Hepatocyte (in vitro differentiated cells): ENCODE results near the gene CHRNE. TPM values are rescaled to one million over a fixed set of nuclear protein-coding genes. Genes with fewer than 3 reads are reported as not detected.
"Not testable (repeated sequence)": the region's sequence is repeated elsewhere in the genome, so short reads cannot be mapped to it uniquely, and the experiment has no call there.

Experiments
- DNase-seq: peaks from one replicate; pipeline ENCODE4 v3.0.0-alpha.2; 2016; ENCODE audit warnings: low spot score
- H2AFZ ChIP-seq: fragments of 200-600 bp; sonication (generic); 2 replicates; pipeline ENCODE4 v1.6.0; 2016; ENCODE audit warnings: antibody characterized with exemption, mild to moderate bottlenecking
- H3K27ac ChIP-seq: fragments of 200-600 bp; sonication (generic); 2 replicates; pipeline ENCODE4 v1.5.1; 2016; ENCODE audit warnings: mild to moderate bottlenecking
- H3K27me3 ChIP-seq: fragments of 200-600 bp; sonication (generic); 2 replicates; pipeline ENCODE4 v1.6.1; 2016
- H3K36me3 ChIP-seq: fragments of 200-600 bp; sonication (generic); replicated peaks from 2 replicates; pipeline ENCODE4 v1.5.1; 2016; ENCODE audit warnings: low read depth; ENCODE audit not compliant: insufficient read depth
- H3K4me1 ChIP-seq: fragments of 200-600 bp; sonication (generic); 2 replicates; pipeline ENCODE4 v1.5.1; 2016; ENCODE audit warnings: mild to moderate bottlenecking, moderate library complexity; ENCODE audit not compliant: insufficient read depth
- H3K4me2 ChIP-seq: fragments of 200-600 bp; sonication (generic); 2 replicates; pipeline ENCODE4 v1.6.0; 2016
- H3K4me3 ChIP-seq: fragments of 200-600 bp; sonication (generic); 2 replicates; pipeline ENCODE4 v1.5.1; 2016; ENCODE audit warnings: mild to moderate bottlenecking
- H3K79me2 ChIP-seq: fragments of 200-600 bp; sonication (generic); 2 replicates; pipeline ENCODE4 v1.6.0; 2017; ENCODE audit warnings: mild to moderate bottlenecking
- H3K9me2 ChIP-seq: fragments of 200-600 bp; sonication (generic); replicated peaks from 2 replicates; pipeline ENCODE4 v1.6.0; 2017; ENCODE audit warnings: mild to moderate bottlenecking; ENCODE audit not compliant: insufficient read depth
- H3K9me3 ChIP-seq: fragments of 200-600 bp; sonication (generic); 2 replicates; pipeline ENCODE4 v1.5.1; 2016; ENCODE audit warnings: low read depth, mild to moderate bottlenecking
- H4K20me1 ChIP-seq: fragments of 200-600 bp; sonication (generic); 2 replicates; pipeline ENCODE4 v1.6.0; 2016; ENCODE audit warnings: mild to moderate bottlenecking; ENCODE audit not compliant: insufficient read depth, poor library complexity, severe bottlenecking
- EZH2 ChIP-seq: fragments of 200-600 bp; sonication (generic); IDR thresholded peaks from 2 replicates; pipeline ENCODE4 v1.6.1; 2016; ENCODE audit warnings: antibody characterized with exemption, mild to moderate bottlenecking, borderline replicate concordance
- EZH2phosphoT487 ChIP-seq: fragments of 200-600 bp; sonication (generic); IDR thresholded peaks from one replicate; pipeline ENCODE4 v1.6.1; 2018; ENCODE audit warnings: antibody characterized with exemption, mild to moderate bottlenecking, low read depth, moderate library complexity; ENCODE audit not compliant: unreplicated experiment, severe bottlenecking
- WGBS: methylation state at CpG from one replicate; pipeline ENCODE4 v1.1.6; 2016; ENCODE audit warnings: low lambda C conversion rate; ENCODE audit errors: missing lambda C conversion rate; 5-methylcytosine and 5-hydroxymethylcytosine counted together
- polyA plus RNA-seq: library from polyadenylated mRNA; unstranded; fragments of >200 nt; fragmentation: Nextera tagmentation; extraction: Ambion mirVana; gene quantifications from 2 replicates; pipeline ENCODE4 v1.2.1, GENCODE V29; 2016
- total RNA-seq: library from RNA; depleted of rRNA; stranded (reverse); fragments of >200 nt; gene quantifications from 2 replicates; pipeline ENCODE4 v1.2.3, GENCODE V29; 2014
- TF ChIP-seq, protein P1 (sequence below): fragments of 200-600 bp; sonication (generic); IDR thresholded peaks from 2 replicates; pipeline ENCODE4 v1.5.1; 2016; ENCODE audit warnings: antibody characterized with exemption, mild to moderate bottlenecking; ENCODE audit not compliant: poor library complexity

CHRNE gene
- total and polyA plus RNA-seq, 2 experiments from 2014 or later: 0.60 to 1.2 TPM

DNA sequence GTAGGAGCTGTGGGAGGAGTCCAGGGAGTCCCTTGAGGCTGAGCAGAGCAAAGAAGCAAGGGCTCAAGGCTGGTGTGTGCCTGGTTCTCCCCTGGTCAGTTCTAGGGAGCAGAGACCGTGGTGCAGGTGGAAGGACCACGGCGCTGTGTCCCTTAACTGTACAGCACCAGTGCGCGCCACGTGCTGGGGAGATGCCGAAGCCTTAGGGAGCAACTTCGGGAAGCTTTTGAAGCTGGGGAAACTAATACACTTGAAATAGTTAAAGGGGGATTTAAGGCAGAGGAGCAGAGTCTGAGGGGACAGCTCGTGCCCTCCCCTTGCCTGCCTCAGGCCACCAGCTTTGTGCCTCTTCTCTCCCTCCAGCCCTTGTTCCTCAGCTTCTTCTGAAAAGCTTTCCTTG, 42.2 kb downstream of the CHRNE start:
- Histone ChIP-seq H3K27ac (no peak overlapping the region), H4K20me1 (no peaks in the 10 kb centered on the region), H3K9me2 (no peaks in the 10 kb centered on the region), H3K27me3 (no peaks in the 10 kb centered on the region), H3K4me3 (no peak overlapping the region), H3K36me3 (no peaks in the 10 kb centered on the region), H3K4me1 (peaks cover 13% of the 10 kb centered on the region), H3K4me2 (no peak overlapping the region), H3K79me2 (peaks cover 60% of the 10 kb centered on the region), H3K9me3 (no peaks in the 10 kb centered on the region), H2AFZ (no peak overlapping the region)
- no peak for TF ChIP-seq EZH2
- no peak for DNase-seq
- WGBS: 88% methylated on average over 9 of the region's 9 CpGs

DNA sequence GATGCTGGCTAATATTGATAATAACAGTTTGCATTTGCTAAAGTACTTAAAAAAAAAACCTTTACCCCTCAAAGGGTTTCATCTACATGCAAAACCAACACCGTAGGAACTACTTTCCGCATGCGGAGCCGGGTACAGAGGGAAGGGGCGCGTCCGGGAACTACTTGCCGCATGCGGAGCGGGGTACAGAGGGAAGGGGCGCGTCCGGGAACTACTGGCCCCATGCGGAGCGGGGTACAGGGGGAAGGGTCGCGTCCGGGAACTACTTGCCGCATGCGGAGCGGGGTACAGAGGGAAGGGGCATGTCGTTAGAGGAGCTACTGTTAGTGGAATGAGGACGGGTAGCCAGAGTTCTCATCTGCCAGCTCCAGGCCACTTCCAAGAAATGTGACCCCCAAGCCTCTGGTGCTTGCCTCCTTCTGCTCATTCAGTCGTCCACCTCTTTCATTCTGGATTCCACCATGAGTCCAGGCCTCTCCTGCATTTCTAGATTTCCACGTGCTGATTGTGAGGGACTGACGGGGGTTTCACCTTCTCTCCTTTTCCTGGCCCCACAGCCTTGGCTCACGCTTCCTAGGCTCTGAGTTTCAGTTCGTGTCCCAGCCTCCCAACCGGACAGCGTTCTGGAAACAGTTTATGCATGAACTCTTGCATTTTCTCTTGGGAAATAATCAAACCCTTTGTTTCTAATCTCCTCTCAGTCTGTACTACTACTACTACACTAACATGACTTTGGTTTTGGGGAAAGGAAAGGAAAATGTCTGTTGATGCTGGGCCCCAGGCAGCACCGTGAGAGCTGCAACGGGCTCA, 42.9 kb downstream of the CHRNE start:
- no peaks in the 10 kb centered on the region for H3K36me3 ChIP-seq
- H3K79me2 ChIP-seq: peaks cover 60% of the 10 kb centered on the region
- peaks cover 13% of the 10 kb centered on the region for H3K4me1 ChIP-seq
- no peaks in the 10 kb centered on the region for H3K9me3 ChIP-seq
- no peaks in the 10 kb centered on the region for H4K20me1 ChIP-seq
- no peak for TF ChIP-seq EZH2phosphoT487
- DNase-seq: no peak
- H3K27me3 ChIP-seq: no peaks in the 10 kb centered on the region
- H3K4me2 ChIP-seq: no peak overlapping the region
- H3K4me3 ChIP-seq: no peak overlapping the region
- no peaks in the 10 kb centered on the region for H3K9me2 ChIP-seq
- no peak overlapping the region for H3K27ac ChIP-seq
- H2AFZ ChIP-seq: no peak overlapping the region
- 87% methylated on average over 32 of the region's 32 CpGs for WGBS

DNA sequence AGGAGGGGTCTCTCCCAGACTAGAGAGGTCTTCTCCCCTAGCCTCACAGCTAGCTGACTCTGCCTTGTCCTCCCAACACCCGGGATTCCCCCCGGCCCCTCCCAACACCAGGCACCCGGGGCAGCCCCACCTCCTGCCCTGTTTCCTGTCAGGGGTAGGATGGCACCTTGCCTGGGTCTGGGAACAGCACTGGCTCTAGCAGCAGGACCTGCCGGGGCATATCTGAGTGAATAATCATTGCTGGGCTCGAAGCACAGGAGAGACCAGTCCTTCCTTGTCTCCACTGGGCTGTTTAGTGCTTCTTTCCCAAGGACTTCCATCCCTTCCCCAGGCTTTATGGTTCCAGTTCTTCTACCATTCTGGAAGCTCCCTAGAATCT, 44.0 kb downstream of the CHRNE start:
- H3K27ac ChIP-seq: peak overlapping the region; percentile 48
- peaks cover 60% of the 10 kb centered on the region for H3K79me2 ChIP-seq
- H3K36me3 ChIP-seq: no peaks in the 10 kb centered on the region
- DNase-seq: no peak
- no peaks in the 10 kb centered on the region for H4K20me1 ChIP-seq
- no peaks in the 10 kb centered on the region for H3K9me3 ChIP-seq
- TF ChIP-seq EZH2phosphoT487 (no peak), EZH2 (no peak)
- TF ChIP-seq, protein P1, sequence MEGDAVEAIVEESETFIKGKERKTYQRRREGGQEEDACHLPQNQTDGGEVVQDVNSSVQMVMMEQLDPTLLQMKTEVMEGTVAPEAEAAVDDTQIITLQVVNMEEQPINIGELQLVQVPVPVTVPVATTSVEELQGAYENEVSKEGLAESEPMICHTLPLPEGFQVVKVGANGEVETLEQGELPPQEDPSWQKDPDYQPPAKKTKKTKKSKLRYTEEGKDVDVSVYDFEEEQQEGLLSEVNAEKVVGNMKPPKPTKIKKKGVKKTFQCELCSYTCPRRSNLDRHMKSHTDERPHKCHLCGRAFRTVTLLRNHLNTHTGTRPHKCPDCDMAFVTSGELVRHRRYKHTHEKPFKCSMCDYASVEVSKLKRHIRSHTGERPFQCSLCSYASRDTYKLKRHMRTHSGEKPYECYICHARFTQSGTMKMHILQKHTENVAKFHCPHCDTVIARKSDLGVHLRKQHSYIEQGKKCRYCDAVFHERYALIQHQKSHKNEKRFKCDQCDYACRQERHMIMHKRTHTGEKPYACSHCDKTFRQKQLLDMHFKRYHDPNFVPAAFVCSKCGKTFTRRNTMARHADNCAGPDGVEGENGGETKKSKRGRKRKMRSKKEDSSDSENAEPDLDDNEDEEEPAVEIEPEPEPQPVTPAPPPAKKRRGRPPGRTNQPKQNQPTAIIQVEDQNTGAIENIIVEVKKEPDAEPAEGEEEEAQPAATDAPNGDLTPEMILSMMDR: no peak
- peaks cover 17% of the 10 kb centered on the region for H3K4me1 ChIP-seq
- no peak overlapping the region for H2AFZ ChIP-seq
- peak overlapping the region; percentile 32 for H3K4me2 ChIP-seq
- 35% methylated on average over 5 of the region's 5 CpGs for WGBS
- H3K9me2 ChIP-seq: no peaks in the 10 kb centered on the region
- no peak overlapping the region for H3K4me3 ChIP-seq
- H3K27me3 ChIP-seq: no peaks in the 10 kb centered on the region

DNA sequence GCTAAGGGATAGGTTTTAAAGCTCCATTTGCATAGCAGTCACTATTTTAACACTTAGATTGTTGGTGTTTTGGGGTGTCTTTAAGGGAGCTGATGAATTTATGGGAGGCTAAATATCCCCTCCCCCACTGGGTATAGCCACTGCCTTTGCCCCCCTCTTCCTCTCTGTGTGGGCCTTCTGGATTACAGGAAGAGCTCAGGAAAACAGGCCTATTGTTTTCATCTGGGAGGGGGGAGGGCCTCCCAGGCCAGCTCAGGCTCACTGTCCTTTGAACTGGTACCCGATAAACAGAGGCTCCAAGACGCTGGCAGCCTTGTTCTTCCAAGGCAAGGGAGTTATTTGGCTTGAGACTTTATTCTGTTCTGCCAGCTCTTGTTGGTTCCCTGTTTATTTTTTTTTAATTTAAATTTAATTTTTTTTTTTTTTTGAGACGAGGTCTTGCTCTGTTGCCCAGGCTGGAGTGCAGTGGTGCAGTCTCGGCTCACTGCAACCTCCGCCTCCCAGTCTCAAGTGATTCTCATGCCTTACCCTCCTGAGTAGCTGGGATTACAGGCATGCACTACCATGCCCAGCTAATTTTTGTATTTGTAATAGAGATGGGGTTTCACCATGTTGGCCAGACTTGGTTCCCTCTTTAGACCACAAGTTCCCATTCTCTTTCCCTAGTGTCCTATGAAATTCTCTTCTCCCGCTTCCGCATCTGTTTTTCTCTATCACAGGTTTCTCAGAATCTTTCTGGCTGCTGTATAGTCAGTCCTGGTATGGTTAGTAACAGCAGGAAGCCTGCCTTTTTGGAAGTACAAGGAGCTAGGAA, 44.6 kb downstream of the CHRNE start:
- DNase-seq: no peak
- peak overlapping the region; percentile 32 for H3K4me2 ChIP-seq

DNA sequence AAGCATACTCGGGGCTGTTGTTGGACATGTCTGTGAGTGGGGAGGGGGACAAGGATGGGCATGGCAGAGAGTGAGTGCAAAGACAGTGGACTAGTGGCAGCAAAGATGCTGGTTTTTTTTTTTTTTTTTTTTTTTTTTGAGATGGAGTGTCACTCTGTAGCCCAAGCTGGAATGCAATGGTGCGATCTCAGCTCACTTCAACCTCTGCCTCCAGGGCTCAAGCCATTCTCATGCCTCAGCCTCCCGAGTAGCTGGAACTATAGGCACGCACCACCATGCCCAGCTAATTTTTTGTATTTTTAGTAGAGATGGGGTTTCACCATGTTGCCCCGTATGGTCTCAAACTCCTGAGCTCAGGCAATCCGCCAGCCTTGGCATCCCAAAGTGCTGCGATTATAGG, 45.6 kb downstream of the CHRNE start:
- H4K20me1 ChIP-seq, H3K4me2 ChIP-seq: not testable (repeated sequence)

More for the DNA sequence above, 44.6 kb downstream of the CHRNE start:
- TF ChIP-seq EZH2phosphoT487 (no peak), EZH2 (no peak)
- TF ChIP-seq, protein P1: no peak
- H3K4me3 ChIP-seq: no peak overlapping the region
- H2AFZ ChIP-seq: no peak overlapping the region
- H3K27ac ChIP-seq: peak overlapping the region; percentile 48
- H3K36me3 ChIP-seq: no peaks in the 10 kb centered on the region
- H3K9me3 ChIP-seq: no peaks in the 10 kb centered on the region
- H3K4me1 ChIP-seq: peaks cover 23% of the 10 kb centered on the region
- H4K20me1 ChIP-seq: no peaks in the 10 kb centered on the region
- no peaks in the 10 kb centered on the region for H3K27me3 ChIP-seq
- 43% methylated on average over 7 of the region's 7 CpGs for WGBS
- H3K9me2 ChIP-seq: no peaks in the 10 kb centered on the region
- H3K79me2 ChIP-seq: peaks cover 62% of the 10 kb centered on the region

More for the DNA sequence above, 45.6 kb downstream of the CHRNE start:
- H2AFZ ChIP-seq, H3K27me3 ChIP-seq, H3K36me3 ChIP-seq, DNase-seq, H3K27ac ChIP-seq, H3K9me3 ChIP-seq, H3K9me2 ChIP-seq, H3K4me3 ChIP-seq: not testable (repeated sequence)
- peaks cover 23% of the 10 kb centered on the region for H3K4me1 ChIP-seq
- H3K79me2 ChIP-seq: peaks cover 56% of the 10 kb centered on the region
- WGBS: 80% methylated on average over 7 of the region's 7 CpGs
